ENCODE results near the gene CEP70.

Gene CEP70

DNA sequence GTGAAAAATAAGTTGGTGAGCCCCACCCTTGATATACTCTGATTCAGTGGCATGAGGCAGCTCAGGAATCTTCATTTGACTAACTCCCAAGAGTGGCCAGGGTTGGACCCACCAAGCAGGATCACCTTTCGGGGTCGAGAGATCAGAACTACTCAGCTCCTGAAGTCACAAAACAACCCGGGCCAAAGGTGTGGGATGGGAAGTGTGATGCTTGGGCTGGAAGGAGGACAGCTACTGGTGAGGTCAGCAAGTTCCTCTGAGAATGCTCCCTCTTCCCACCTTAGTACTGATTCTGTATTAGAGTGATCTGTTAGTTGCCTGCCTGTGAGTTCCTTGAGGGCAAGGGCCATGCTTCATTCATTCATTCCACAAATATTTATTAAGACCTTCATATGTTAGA lies 144.6 kb downstream of the CEP70 start:
- DNase-seq = no peak

DNA sequence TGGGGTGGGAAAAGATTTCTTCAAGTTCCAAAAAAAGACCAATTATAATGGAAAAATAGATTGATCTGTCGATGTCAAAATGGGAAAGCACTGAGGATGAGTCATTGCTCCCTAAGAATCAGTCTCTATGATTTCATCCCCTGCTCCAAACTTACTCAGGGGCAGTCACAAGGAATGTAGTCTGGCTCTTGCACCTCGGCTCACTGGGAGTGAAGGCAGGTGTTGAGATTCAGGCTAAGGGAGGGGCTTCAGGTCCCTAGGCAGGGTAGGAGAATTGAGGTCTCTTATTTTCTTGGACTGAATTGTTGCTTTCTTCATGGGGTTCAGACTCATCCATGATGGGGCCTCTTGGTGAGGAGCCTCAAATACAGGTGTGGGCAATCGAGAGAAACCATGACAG lies 145.4 kb downstream of the CEP70 start:
- no peak for DNase-seq

DNA sequence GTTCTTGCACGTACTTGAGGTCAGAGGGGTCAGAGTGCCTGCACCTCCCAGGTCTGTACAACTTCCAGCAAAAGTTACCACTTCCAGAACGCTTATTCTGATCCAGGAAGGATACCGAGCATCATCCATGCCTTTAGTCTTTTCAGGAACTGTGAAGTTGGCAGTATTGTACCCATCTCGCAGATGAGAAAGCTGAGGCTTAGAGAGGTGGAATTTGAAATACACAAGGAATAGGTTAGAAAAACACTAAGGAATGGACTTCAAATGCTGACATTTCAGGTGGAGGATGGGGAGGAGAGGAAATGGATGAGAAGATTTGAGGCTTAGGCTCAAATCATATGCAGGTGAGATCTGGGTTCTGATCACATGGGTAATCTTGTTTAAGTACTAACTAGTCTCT lies 148.4 kb downstream of the CEP70 start:
- no peak for DNase-seq

DNA sequence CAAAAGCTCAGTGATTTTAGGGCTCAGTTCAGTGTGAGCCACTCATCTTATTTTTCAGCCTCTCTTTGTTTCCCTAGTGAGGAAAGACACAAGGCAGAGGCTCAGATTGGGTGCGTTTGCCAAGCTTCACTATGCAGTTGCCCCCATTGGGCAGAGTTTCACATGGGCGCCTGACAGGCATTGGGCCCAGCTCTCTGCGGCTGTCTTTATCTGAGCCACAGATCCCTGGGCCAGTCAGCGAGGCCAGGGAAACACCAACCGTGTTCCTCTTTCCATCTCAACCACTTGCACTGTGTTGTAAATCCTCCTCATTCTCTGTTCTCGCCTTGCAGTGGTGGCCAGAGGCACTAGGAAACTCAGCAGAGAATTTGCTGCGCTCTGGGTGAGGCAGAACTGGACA lies 148.8 kb downstream of the CEP70 start:
- DNase-seq = no peak
